Subcutaneous abdominal adipose tissue (tissue), 5 donors: ENCODE data around the gene NADSYN1.

Experiments used
- H3K27ac ChIP-seq: one replicate; pipeline ENCODE4 v1.7.0; 2013; ENCODE audit warnings: low read depth, mild to moderate bottlenecking, inconsistent platforms, low read length, moderate library complexity
- H3K27me3 ChIP-seq, 5 donors: one replicate each; pipeline ENCODE4 v1.7.0; 2013; ENCODE audit warnings: low read length in 5 of 5, inconsistent platforms in 1 of 5; ENCODE audit not compliant: control insufficient read depth in 5 of 5, insufficient read depth in 4 of 5
- H3K36me3 ChIP-seq, 5 donors: one replicate each; pipeline ENCODE4 v1.7.0; 2013; ENCODE audit warnings: low read length in 5 of 5; ENCODE audit not compliant: control insufficient read depth in 5 of 5, insufficient read depth in 5 of 5
- H3K4me1 ChIP-seq, 5 donors: one replicate each; pipeline ENCODE4 v1.7.0; 2013; ENCODE audit warnings: low read length in 5 of 5, mild to moderate bottlenecking in 3 of 5, moderate library complexity in 1 of 5; ENCODE audit not compliant: control insufficient read depth in 5 of 5, insufficient read depth in 5 of 5
- H3K4me3 ChIP-seq, 5 donors: one replicate each; pipeline ENCODE4 v1.7.0; 2013; ENCODE audit warnings: low read length in 5 of 5, low read depth in 1 of 5
- H3K9ac ChIP-seq, 5 donors: one replicate each; pipeline ENCODE4 v1.7.0; 2013; ENCODE audit warnings: low read length in 5 of 5, mild to moderate bottlenecking in 4 of 5, moderate library complexity in 3 of 5
- H3K9me3 ChIP-seq, 5 donors: one replicate each; pipeline ENCODE4 v1.7.0; 2013; ENCODE audit warnings: low read length in 5 of 5; ENCODE audit not compliant: control insufficient read depth in 5 of 5
- donor health status: healthy.
- donor health status: healthy.
- donor health status: healthy.
- donor health status: healthy.
- donor health status: healthy.

Gene NADSYN1

DNA sequence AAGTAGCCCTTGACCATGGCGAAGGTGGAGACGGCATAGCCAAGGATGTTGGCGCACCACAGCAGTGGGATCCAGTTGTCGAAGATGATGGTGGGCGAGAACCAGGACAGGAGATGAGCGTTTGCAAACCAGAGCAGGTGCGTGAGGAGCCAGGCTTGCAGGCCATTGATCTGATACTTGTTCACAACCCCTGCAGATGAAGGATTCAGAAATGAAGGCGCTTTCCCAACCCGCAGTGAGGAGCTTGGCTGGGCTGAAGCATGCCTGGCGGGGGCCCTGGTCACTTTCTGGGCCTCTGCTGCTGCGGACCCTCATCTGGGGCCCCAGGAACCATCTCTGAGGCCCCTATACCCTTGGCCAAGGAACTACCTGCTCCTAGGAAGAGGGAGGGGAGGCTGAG is 11.8 kb upstream of the NADSYN1 start:
- Histone ChIP-seq H3K27ac (no peak overlapping the region), H3K4me3 (no peak overlapping the region), H3K4me1 (no peaks in the 10 kb centered on the region), H3K36me3 (peaks cover 0 to 73% (median 64%) of the 10 kb centered on the region in 5 donors), H3K9ac (no peak overlapping the region), H3K9me3 (peaks cover 0 to 3% (median 0%) of the 10 kb centered on the region in 5 donors), H3K27me3 (no peaks in the 10 kb centered on the region)

DNA sequence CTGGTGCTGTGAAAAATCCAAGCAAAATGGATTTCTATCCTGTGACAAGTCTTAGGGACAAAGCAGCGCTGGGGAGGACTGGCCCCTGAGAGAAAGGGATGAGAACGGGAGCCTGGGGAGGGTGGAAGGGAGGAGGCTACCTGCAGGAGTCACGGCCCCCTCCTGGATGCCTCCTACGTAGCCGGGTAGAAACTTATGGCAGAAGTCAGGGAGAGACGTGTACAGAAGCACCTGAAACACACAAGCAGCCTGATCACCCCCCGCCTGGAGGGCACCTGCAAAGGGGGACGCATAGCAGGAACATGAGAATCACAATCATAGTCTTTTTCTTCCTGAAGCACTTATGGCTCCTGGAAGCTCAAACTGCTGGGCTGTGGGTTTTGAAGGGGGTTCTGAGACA is 10.9 kb upstream of the NADSYN1 start:
- Histone ChIP-seq H3K4me1 (no peaks in the 10 kb centered on the region), H3K9ac (no peak overlapping the region), H3K27ac (no peak overlapping the region), H3K36me3 (peaks cover 0 to 69% (median 61%) of the 10 kb centered on the region in 5 donors), H3K4me3 (no peak overlapping the region), H3K27me3 (no peaks in the 10 kb centered on the region), H3K9me3 (peaks cover 0 to 9% (median 2%) of the 10 kb centered on the region in 5 donors)

DNA sequence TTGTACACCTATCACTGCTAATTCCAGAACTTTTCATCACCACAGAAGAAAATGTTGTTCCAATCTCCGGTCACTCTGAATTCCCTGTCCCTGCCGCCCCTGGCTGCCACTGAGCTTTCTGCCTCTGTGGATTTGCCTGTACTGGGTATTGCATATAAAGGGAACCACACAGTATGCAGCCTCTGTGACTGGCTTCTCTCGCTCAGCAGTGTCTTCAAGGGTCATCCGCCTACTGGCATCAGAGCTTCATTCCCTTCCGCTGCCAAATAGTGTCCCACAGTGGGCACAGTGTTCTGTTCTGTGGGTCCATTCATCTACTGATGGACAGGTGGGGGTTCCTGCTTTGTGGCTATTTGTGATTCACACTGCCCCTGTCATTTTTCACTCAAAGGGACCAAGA is 10.1 kb upstream of the NADSYN1 start:
- Histone ChIP-seq H3K9ac (no peak overlapping the region), H3K4me1 (peaks cover 0 to 7% (median 6%) of the 10 kb centered on the region in 5 donors), H3K36me3 (peaks cover 0 to 62% (median 55%) of the 10 kb centered on the region in 5 donors), H3K27me3 (no peaks in the 10 kb centered on the region), H3K27ac (no peak overlapping the region), H3K9me3 (peaks cover 0 to 9% (median 2%) of the 10 kb centered on the region in 5 donors), H3K4me3 (no peak overlapping the region)

DNA sequence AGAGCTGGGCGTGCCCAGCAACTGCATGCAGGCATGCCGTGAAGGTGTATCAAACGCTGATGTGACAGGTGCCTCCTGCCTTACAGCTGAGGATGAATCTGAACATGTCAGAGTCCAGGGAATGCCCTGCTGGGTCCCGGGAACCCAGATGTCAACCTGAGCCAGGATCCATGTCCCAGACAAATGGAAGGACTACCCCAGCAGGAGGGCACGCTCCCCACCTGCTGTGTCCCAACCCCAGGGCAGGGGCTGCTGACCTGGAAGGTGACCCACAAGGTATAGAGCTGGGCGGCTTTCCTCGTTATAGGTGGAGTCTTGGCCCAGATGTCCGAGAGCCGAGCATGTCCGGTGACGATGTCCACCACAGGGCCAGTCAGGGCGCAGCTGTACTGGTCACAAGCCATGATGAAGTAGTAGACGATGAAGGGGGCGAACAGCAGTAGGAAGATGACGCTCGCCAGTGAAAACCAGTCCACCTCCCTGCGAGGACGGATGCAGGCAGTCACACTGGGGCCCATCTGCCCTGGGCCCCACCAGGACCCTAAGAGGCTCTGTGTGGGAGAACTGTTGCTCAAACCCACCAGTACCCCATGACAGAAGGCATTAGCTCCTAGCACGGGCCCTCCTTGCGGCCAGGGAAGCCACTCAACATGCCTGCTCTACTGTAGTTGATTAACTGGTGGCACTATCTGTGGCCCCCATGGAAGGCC is 9.1 kb upstream of the NADSYN1 start:
- no peak overlapping the region for H3K27ac ChIP-seq
- no peaks in the 10 kb centered on the region for H3K27me3 ChIP-seq
- no peak overlapping the region for H3K4me3 ChIP-seq
- H3K4me1 ChIP-seq, result peaks cover 0 to 16% (median 14%) of the 10 kb centered on the region in 5 donors
- H3K9ac ChIP-seq, result no peak overlapping the region
- peaks cover 0 to 9% (median 2%) of the 10 kb centered on the region in 5 donors for H3K9me3 ChIP-seq
- H3K36me3 ChIP-seq, result peaks cover 0 to 52% (median 45%) of the 10 kb centered on the region in 5 donors

DNA sequence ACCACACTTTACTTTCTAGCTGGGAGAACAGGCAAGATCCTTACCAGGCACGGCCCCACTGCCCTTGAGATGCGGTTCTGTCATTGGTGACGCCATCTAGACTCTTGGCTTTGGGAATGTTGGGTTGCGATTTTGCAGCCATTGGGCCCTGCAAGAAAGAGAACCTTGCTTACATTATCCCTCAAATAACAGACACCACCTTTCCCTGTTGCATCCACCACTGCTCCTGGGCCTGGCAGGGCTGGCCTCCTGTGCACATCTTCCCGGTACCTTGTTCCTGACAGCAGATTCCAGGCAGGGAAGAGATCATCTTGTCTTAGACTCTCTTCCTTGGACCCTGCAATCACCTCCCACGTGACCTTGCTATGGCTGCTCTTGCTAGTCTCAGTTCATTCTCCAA is 8.2 kb upstream of the NADSYN1 start:
- Histone ChIP-seq H3K36me3 (peaks cover 0 to 44% (median 37%) of the 10 kb centered on the region in 5 donors), H3K9ac (no peak overlapping the region), H3K4me1 (peaks cover 0 to 23% (median 22%) of the 10 kb centered on the region in 5 donors), H3K27ac (no peak overlapping the region), H3K27me3 (no peaks in the 10 kb centered on the region), H3K4me3 (no peak overlapping the region), H3K9me3 (peaks cover 0 to 9% (median 2%) of the 10 kb centered on the region in 5 donors)

DNA sequence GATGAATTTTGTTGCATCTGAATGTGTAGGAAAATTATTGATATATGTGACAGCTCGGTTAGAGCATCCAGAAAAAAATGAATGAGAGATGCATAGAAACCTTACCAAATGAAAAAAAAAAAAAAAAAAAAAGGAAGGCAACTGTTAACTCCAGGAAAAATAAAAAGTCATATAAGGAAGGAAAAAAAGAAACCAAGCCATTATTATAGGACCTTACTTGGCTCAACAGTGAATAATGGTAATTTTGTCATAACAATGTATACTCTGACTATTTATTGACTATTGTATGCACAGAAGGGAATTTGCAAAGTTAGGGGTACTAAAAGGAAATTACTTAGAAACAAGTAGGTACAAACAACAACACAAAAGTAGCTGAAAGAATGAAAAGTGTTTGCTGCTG is 6.9 kb upstream of the NADSYN1 start:
- no peak overlapping the region for H3K4me3 ChIP-seq

DNA sequence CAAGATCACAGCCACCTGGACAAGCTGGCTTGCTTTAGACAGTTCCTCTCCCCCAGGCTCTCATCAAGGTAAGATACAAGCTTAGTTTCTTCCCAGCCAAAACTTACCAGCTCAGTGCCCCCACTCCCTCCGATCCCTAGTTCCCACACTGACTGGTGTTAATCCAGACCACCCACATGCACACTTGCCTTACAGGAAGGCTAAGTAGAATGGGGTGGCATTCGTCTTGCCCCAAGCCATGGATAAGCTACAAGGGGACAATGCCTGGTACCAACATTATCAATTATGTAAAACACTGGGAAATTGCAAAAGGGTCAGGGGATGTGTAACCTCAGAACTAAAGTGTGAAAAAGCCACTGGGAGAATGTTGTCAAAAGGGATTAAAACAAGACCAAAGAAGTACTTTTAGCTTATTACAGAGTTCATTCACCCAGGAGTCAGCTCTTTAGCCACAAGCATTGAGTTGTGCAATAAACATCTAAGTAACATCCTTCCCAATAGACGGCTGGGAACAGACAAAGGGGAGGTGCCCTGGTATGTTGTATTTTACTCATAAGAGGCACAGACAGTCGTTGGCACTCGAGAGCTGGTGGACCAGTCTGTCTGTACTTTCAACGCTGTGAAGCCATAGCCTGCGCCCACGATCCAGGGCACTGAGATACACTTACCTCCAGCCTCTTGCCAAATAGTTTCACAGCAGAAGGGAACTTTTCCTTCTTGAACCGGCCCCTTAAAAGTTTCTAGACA is 5.9 kb upstream of the NADSYN1 start:
- peak overlapping the region; percentile 60 for H3K27ac ChIP-seq
- H3K27me3 ChIP-seq, result no peaks in the 10 kb centered on the region
- H3K36me3 ChIP-seq, result peaks cover 0 to 21% (median 15%) of the 10 kb centered on the region in 5 donors

More for the DNA sequence above, 6.9 kb upstream of the NADSYN1 start:
- Histone ChIP-seq H3K36me3 (peaks cover 0 to 31% (median 25%) of the 10 kb centered on the region in 5 donors), H3K4me1 (peaks cover 0 to 26% (median 23%) of the 10 kb centered on the region in 5 donors), H3K9me3 (peaks cover 0 to 9% (median 2%) of the 10 kb centered on the region in 5 donors), H3K27me3 (no peaks in the 10 kb centered on the region), H3K27ac (no peak overlapping the region), H3K9ac (no peak overlapping the region)

DNA sequence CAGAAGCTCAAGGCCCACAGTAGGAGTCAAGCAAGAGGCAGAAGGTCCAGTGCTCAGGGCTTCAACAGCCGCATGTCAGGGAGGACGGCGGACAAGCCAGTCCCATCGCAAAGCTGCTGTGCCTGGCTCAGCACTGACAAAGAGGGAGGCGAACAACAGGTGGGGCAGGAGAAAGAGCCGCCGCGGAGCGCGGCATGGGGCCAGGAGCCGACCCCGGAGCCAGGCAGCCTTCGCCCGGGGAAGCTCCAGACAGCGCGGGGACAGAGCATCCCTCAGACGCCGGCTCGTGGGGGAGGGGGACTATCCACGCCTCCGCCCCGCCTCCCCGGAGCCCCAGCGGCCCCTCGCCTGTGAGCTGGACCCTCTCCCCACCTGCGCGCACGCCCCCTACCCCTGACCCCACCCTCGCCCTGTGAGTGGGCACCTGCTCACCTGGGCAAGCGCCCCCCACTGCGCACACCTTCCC is 5.2 kb upstream of the NADSYN1 start:
- Histone ChIP-seq H3K27ac (peak overlapping the region; percentile 60), H3K36me3 (peaks cover 0 to 16% (median 13%) of the 10 kb centered on the region in 5 donors), H3K9ac (peak overlapping the region in 3 of 5 donors; percentile 20 to 66 (median 41)), H3K27me3 (no peaks in the 10 kb centered on the region), H3K9me3 (peaks cover 0 to 9% (median 2%) of the 10 kb centered on the region in 5 donors), H3K4me3 (peak overlapping the region; percentile 49 to 90 (median 79)), H3K4me1 (peaks cover 0 to 37% (median 34%) of the 10 kb centered on the region in 5 donors)

More for the DNA sequence above, 5.9 kb upstream of the NADSYN1 start:
- Histone ChIP-seq H3K4me1 (peaks cover 0 to 30% (median 27%) of the 10 kb centered on the region in 5 donors), H3K9me3 (peaks cover 0 to 9% (median 2%) of the 10 kb centered on the region in 5 donors), H3K4me3 (peak overlapping the region in 3 of 5 donors; percentile 73 to 90 (median 89)), H3K9ac (peak overlapping the region in 2 of 5 donors; percentile 20 to 66)

DNA sequence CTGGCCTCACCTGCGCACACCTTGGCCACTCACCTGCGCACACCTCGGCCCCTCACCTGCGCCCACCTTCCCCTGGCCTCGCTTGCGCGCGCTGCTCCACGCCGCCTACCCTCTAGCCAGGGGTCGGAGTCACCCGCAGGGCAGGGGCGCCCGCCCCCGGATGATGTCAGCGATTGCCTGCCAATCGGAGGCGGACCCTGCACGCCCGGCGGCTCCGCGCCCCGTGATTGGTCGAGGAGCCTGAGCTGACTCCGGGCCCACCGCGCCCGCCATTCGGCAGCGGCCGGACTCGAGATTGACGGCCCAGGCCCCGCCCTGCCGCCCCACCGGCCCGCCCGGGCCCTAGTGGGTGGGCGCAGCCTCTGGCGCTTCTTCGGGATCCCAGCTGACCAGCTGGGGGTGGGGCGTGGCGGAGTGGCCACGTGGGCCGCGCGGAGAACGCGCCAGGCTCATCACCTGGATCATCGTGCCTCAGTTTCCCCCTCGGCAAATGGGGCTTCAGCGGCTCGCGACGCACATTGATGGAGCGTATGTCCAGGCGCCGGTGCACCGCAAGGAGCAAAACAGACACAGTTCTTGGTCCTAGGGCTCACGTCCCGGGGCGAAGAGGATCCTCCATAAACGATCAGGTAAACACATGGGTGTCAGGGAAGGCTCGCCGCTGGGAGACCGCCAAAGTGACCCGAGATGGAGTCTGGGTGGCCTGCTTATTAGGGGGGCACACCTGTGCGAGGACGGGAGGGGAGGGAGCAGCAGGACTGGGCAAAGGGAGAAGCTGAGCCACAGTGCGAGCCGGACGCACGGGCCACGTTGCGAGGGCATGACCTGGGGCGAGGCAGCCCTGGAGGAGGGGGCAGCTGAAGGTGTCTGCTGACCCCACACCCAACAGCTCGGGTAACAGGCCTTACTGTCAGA is 4.5 kb upstream of the NADSYN1 start, which contains the start of gene DHCR7:
TSS of gene DHCR7 (minus strand) at position 137 of the 915 bp plus-strand sequence. CDS start 3,441 bp downstream, outside the sequence.
- Histone ChIP-seq H3K4me1 (peaks cover 0 to 39% (median 36%) of the 10 kb centered on the region in 5 donors), H3K9ac (peak within 1 kb of the TSS; percentile 64 to 90 (median 68)), H3K36me3 (peaks cover 0 to 9% (median 9%) of the 10 kb centered on the region in 5 donors), H3K4me3 (peak within 1 kb of the TSS; percentile 73 to 92 (median 89)), H3K27ac (peak within 1 kb of the TSS; percentile 60), H3K9me3 (peaks cover 0 to 9% (median 2%) of the 10 kb centered on the region in 5 donors), H3K27me3 (no peaks in the 10 kb centered on the region)
